Prostate gland (tissue), 2 donors: ENCODE measurements around the gene SASH1.

Source experiments
- CTCF ChIP-seq, 4 experiments: fragments of 200-600 bp in 2 of 4; fragments of 450-650 bp in 2 of 4; sonication (generic) in 2 of 4; IDR thresholded peaks; 1 replicate in 3 of 4; 2 replicates in 1 of 4; pipeline ENCODE4 v1.5.1; 2016 to 2019; ENCODE audit warnings: antibody characterized with exemption in 4 of 4, mild to moderate bottlenecking in 2 of 4, moderate library complexity in 2 of 4
- POLR2A ChIP-seq: fragments of 450-650 bp; IDR thresholded peaks from one replicate; pipeline ENCODE4 v1.6.1; 2016; ENCODE audit warnings: antibody characterized with exemption, mild to moderate bottlenecking
- POLR2AphosphoS5 ChIP-seq: sonication (generic); formaldehyde crosslinking; IDR thresholded peaks from one replicate; pipeline ENCODE4 v1.6.1; 2017; ENCODE audit warnings: antibody characterized with exemption

GRCh38 chr6:148578837-148579565 is 236.4 kb downstream of the SASH1 start:
- no peak for TF ChIP-seq CTCF (IDR thresholded peaks at IDR 0.05)
- TF ChIP-seq POLR2A: no peak
- no peak for TF ChIP-seq POLR2AphosphoS5
